HL-60 (cell line): ENCODE results near the gene DDX55.
"Not testable (repeated sequence)": the region's sequence is repeated elsewhere in the genome, so short reads cannot be mapped to it uniquely, and the experiment has no call there.

Experiments used
- DNase-seq, 2 experiments: peaks; one replicate each; pipeline ENCODE4 v3.0.0-alpha.2; 2010 to 2020; ENCODE audit warnings: low read depth in 1 of 2, low spot score in 1 of 2
- H3K27ac ChIP-seq: fragments of 250-450 bp; sonication (Bioruptor Pico); replicated peaks from 2 replicates; pipeline ENCODE4 v1.5.1; 2020; ENCODE audit warnings: mild to moderate bottlenecking, moderate library complexity
- H3K27me3 ChIP-seq: fragments of 250-450 bp; sonication (Bioruptor Pico); 2 replicates; pipeline ENCODE4 v1.5.1; 2021; ENCODE audit warnings: mild to moderate bottlenecking, moderate library complexity; ENCODE audit not compliant: insufficient read depth, poor library complexity, severe bottlenecking
- H3K4me3 ChIP-seq: replicated peaks from 2 replicates; pipeline ENCODE4 v1.5.1; 2011; ENCODE audit warnings: mild to moderate bottlenecking, control low read depth, low read length; ENCODE audit not compliant: insufficient read depth
- GABPA ChIP-seq: IDR thresholded peaks from 2 replicates; pipeline ENCODE4 v1.6.1; 2012; ENCODE audit warnings: low read depth
- POLR2AphosphoS5 ChIP-seq: IDR thresholded peaks from 2 replicates; pipeline ENCODE4 v1.6.1; 2012; ENCODE audit warnings: low read depth
- SPI1 ChIP-seq: IDR thresholded peaks from 2 replicates; pipeline ENCODE4 v1.6.1; 2012; ENCODE audit warnings: low read depth, mild to moderate bottlenecking, borderline replicate concordance
- TF ChIP-seq, protein P1 (sequence below): IDR thresholded peaks from 2 replicates; pipeline ENCODE4 v1.6.1; 2012; ENCODE audit warnings: low read depth; ENCODE audit not compliant: insufficient replicate concordance
- TF ChIP-seq, protein P2 (sequence below): IDR thresholded peaks from one replicate; pipeline ENCODE4 v1.5.1; 2011; ENCODE audit warnings: low read length, control low read depth, inconsistent platforms; ENCODE audit not compliant: insufficient read depth

DDX55 gene

DNA sequence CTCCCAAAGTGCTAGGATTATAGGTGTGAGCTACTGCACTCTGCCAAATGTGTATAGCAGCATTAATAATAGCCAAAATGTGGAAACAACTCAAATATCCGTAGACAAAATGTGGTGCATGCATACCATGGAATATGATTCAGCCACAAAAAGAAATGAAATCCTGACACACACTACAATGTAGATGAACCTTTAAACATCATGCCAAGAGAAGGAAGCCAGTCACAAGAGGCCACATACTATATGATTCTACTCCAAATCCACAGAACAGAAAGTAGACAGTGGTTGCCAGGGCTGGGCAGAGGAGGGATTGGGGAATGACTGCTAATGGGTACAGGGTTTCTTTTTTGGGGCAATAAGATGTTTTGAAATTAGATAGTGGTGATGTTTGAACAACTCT is 25.3 kb upstream of the DDX55 start:
- Histone ChIP-seq H3K27ac (no peak overlapping the region), H3K4me3 (no peak overlapping the region), H3K27me3 (no peaks in the 10 kb centered on the region)
- TF ChIP-seq POLR2AphosphoS5 (no peak), GABPA (no peak), SPI1 (no peak)
- TF ChIP-seq, protein P1, sequence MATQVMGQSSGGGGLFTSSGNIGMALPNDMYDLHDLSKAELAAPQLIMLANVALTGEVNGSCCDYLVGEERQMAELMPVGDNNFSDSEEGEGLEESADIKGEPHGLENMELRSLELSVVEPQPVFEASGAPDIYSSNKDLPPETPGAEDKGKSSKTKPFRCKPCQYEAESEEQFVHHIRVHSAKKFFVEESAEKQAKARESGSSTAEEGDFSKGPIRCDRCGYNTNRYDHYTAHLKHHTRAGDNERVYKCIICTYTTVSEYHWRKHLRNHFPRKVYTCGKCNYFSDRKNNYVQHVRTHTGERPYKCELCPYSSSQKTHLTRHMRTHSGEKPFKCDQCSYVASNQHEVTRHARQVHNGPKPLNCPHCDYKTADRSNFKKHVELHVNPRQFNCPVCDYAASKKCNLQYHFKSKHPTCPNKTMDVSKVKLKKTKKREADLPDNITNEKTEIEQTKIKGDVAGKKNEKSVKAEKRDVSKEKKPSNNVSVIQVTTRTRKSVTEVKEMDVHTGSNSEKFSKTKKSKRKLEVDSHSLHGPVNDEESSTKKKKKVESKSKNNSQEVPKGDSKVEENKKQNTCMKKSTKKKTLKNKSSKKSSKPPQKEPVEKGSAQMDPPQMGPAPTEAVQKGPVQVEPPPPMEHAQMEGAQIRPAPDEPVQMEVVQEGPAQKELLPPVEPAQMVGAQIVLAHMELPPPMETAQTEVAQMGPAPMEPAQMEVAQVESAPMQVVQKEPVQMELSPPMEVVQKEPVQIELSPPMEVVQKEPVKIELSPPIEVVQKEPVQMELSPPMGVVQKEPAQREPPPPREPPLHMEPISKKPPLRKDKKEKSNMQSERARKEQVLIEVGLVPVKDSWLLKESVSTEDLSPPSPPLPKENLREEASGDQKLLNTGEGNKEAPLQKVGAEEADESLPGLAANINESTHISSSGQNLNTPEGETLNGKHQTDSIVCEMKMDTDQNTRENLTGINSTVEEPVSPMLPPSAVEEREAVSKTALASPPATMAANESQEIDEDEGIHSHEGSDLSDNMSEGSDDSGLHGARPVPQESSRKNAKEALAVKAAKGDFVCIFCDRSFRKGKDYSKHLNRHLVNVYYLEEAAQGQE: no peak
- TF ChIP-seq, protein P2, sequence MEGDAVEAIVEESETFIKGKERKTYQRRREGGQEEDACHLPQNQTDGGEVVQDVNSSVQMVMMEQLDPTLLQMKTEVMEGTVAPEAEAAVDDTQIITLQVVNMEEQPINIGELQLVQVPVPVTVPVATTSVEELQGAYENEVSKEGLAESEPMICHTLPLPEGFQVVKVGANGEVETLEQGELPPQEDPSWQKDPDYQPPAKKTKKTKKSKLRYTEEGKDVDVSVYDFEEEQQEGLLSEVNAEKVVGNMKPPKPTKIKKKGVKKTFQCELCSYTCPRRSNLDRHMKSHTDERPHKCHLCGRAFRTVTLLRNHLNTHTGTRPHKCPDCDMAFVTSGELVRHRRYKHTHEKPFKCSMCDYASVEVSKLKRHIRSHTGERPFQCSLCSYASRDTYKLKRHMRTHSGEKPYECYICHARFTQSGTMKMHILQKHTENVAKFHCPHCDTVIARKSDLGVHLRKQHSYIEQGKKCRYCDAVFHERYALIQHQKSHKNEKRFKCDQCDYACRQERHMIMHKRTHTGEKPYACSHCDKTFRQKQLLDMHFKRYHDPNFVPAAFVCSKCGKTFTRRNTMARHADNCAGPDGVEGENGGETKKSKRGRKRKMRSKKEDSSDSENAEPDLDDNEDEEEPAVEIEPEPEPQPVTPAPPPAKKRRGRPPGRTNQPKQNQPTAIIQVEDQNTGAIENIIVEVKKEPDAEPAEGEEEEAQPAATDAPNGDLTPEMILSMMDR: no peak
- no peak for DNase-seq

GRCh38 chr12:123578243-123578642 is 23.7 kb upstream of the DDX55 start:
- DNase-seq: no peak
- TF ChIP-seq GABPA (no peak), POLR2AphosphoS5 (no peak), SPI1 (no peak)
- TF ChIP-seq, protein P2: no peak
- TF ChIP-seq, protein P1: no peak
- Histone ChIP-seq H3K27ac (no peak overlapping the region), H3K27me3 (no peaks in the 10 kb centered on the region), H3K4me3 (no peak overlapping the region)

GRCh38 chr12:123578829-123579228 is 23.1 kb upstream of the DDX55 start:
- not testable (repeated sequence) for DNase-seq, H3K27me3 ChIP-seq, H3K4me3 ChIP-seq, H3K27ac ChIP-seq

- DNase-seq: no peak
- TF ChIP-seq SPI1 (no peak), POLR2AphosphoS5 (no peak), GABPA (no peak)
- TF ChIP-seq, protein P1: no peak
- TF ChIP-seq, protein P2: no peak
- Histone ChIP-seq H3K4me3 (no peak overlapping the region), H3K27ac (no peak overlapping the region), H3K27me3 (no peaks in the 10 kb centered on the region)
Measured at GRCh38 chr12:123580772-123581171, 21.1 kb upstream of the DDX55 start.
